HFFc6 (cell line): ENCODE results near the gene CDHR1. TPM values are rescaled to one million over a fixed set of nuclear protein-coding genes. Genes with fewer than 3 reads are reported as not detected.
A peak's percentile ranks its signal among the peaks of the same experiment; 100 is the strongest.
"Not testable (repeated sequence)": the region's sequence is repeated elsewhere in the genome, so short reads cannot be mapped to it uniquely, and the experiment has no call there.

Experiments used
- DNase-seq: peaks from one replicate; pipeline ENCODE4 v3.0.0-alpha.2; 2018
- H3K27ac Mint-ChIP-seq: 2 replicates; pipeline ENCODE4 v1.8.0; 2020; ENCODE audit warnings: mild to moderate bottlenecking, mixed read lengths
- H3K27me3 Mint-ChIP-seq: 2 replicates; pipeline ENCODE4 v1.8.0; 2021; ENCODE audit warnings: mild to moderate bottlenecking, moderate library complexity, mixed read lengths; ENCODE audit not compliant: insufficient read depth
- H3K36me3 Mint-ChIP-seq: 2 replicates; pipeline ENCODE4 v1.8.0; 2021; ENCODE audit warnings: low read depth, mixed read lengths
- H3K4me1 Mint-ChIP-seq: 2 replicates; pipeline ENCODE4 v1.8.0; 2020; ENCODE audit warnings: low read depth, mixed read lengths
- H3K4me3 Mint-ChIP-seq: 2 replicates; pipeline ENCODE4 v1.8.0; 2020; ENCODE audit warnings: mild to moderate bottlenecking, moderate library complexity, mixed read lengths
- H3K9me3 Mint-ChIP-seq: 2 replicates; pipeline ENCODE4 v1.8.0; 2020; ENCODE audit warnings: mild to moderate bottlenecking, mixed read lengths
- CTCF ChIP-seq: fragments of 200-600 bp; sonication (generic); IDR thresholded peaks from 2 replicates; pipeline ENCODE4 v1.5.0; 2021; ENCODE audit warnings: antibody characterized with exemption, mild to moderate bottlenecking
- total RNA-seq, 6 experiments: library from RNA; stranded (reverse); fragmentation: NEBNext Ultra II Directional; extraction: Animal tissue kit (Norgen Biotek cat#: 25700); gene quantifications; 2 replicates in 1 of 6; 3 replicates in 5 of 6; pipeline ENCODE4 v1.2.3, GENCODE V29; 2021

Gene CDHR1
- total RNA-seq, 6 experiments from 2014 or later = not detected

- DNase-seq = no peak
- Mint-ChIP-seq H3K36me3 (no peaks in the 10 kb centered on the region), H3K27ac (no peak overlapping the region), H3K27me3 (peaks cover 10% of the 10 kb centered on the region), H3K4me3 (no peak overlapping the region), H3K9me3 (no peaks in the 10 kb centered on the region), H3K4me1 (no peaks in the 10 kb centered on the region)
- peak; percentile 39; the same call in 1 of the 2 replicates for TF ChIP-seq CTCF
These were observed 33.5 kb upstream of the CDHR1 start for GRCh38 chr10:84160663-84161362.

GRCh38 chr10:84163996-84164395 is 30.3 kb upstream of the CDHR1 start:
- no peaks in the 10 kb centered on the region for H3K9me3 Mint-ChIP-seq
- no peaks in the 10 kb centered on the region for H3K36me3 Mint-ChIP-seq
- H3K4me1 Mint-ChIP-seq = no peaks in the 10 kb centered on the region
- H3K27me3 Mint-ChIP-seq = peaks cover 11% of the 10 kb centered on the region; the same call in 1 of the 2 replicates
- H3K4me3 Mint-ChIP-seq = no peak overlapping the region
- TF ChIP-seq CTCF = no peak
- no peak for DNase-seq
- H3K27ac Mint-ChIP-seq = no peak overlapping the region

GRCh38 chr10:84164442-84164841 is 29.9 kb upstream of the CDHR1 start:
- no peak for TF ChIP-seq CTCF
- no peak overlapping the region for H3K27ac Mint-ChIP-seq
- no peaks in the 10 kb centered on the region for H3K36me3 Mint-ChIP-seq
- no peaks in the 10 kb centered on the region for H3K9me3 Mint-ChIP-seq
- DNase-seq = no peak
- H3K27me3 Mint-ChIP-seq = peaks cover 11% of the 10 kb centered on the region; the same call in 1 of the 2 replicates
- H3K4me3 Mint-ChIP-seq = no peak overlapping the region
- no peaks in the 10 kb centered on the region for H3K4me1 Mint-ChIP-seq

DNA sequence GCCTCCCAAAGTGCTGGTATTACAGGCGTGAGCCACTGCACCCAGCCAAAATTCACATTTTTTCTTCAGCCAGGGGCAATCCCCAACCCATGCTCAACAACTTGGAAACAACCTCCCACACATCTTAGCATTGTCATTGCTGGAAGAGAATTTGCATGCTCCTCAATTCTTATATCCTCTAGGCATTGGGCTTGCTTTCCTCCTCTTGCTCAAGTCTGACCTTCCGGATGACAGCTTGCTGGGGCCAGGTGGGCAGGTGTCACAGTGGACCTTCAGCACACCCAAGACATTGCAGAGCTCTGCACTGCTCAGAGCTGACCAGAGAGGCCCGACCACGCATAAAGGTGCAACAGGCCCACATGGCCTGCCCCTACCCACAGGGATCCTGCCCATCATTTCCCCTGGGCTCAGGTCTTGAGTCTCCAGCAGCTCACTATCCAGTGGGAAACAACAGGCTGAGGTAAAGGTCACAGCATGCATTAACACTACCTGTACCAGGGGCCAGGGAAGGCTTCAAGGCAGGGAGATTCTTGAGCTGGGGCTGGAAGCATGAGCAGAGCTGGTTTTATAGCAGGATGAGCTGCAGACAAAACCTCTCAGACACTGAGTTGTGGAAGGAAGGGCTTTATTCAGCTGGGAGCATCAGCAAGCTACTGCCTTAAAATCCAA is 27.6 kb upstream of the CDHR1 start:
- TF ChIP-seq CTCF = no peak
- H3K4me3 Mint-ChIP-seq = no peak overlapping the region
- H3K9me3 Mint-ChIP-seq = no peaks in the 10 kb centered on the region
- no peaks in the 10 kb centered on the region for H3K36me3 Mint-ChIP-seq
- H3K27ac Mint-ChIP-seq = no peak overlapping the region
- no peaks in the 10 kb centered on the region for H3K4me1 Mint-ChIP-seq
- peaks cover 11% of the 10 kb centered on the region; the same call in 1 of the 2 replicates for H3K27me3 Mint-ChIP-seq
- DNase-seq = no peak

DNA sequence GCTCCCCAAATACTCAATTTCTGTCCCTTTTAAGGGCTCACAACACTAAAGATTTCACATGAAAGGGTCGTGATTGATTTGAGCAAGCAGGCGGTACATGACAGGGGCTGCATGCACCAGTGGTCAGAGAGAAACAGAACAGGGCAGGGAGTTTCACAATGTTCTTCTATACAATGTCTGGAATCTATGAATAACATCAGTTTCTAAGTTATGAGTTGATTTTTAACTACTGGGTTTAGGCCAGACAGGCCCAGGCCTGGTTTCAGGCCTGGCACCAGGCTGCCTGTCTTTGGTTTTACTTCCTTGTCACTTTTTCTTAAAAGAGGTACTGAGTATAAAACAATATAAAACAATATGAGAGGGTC is 27.1 kb upstream of the CDHR1 start:
- not testable (repeated sequence) for H3K4me3 Mint-ChIP-seq, H3K36me3 Mint-ChIP-seq, H3K27ac Mint-ChIP-seq, H3K4me1 Mint-ChIP-seq, H3K9me3 Mint-ChIP-seq, DNase-seq
- peaks cover 13% of the 10 kb centered on the region for H3K27me3 Mint-ChIP-seq

- H3K27ac Mint-ChIP-seq, H3K4me3 Mint-ChIP-seq, H3K36me3 Mint-ChIP-seq, DNase-seq, H3K9me3 Mint-ChIP-seq, H3K4me1 Mint-ChIP-seq, H3K27me3 Mint-ChIP-seq: not testable (repeated sequence)
These were observed 26.0 kb upstream of the CDHR1 start for GRCh38 chr10:84168382-84168781.

DNA sequence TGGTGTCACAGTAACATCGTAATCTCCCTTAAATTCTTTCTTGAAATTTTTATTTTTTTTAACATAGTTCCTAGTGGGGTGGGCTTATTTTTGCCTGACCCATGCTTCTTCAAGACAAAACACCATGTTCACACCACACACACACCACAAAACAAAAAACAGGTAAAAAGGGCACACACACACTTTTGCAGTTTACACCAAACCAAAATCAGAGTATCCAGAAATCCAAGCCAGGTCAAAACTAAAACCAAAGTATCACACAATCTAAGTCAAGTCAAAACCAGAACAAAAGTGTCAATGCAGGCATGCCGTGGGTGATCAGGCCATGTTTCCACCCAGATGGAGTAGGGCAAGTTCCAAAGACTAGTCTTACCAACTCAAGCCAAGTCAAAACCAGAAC is 23.1 kb upstream of the CDHR1 start:
- H3K9me3 Mint-ChIP-seq, H3K4me3 Mint-ChIP-seq, DNase-seq, H3K4me1 Mint-ChIP-seq, H3K36me3 Mint-ChIP-seq, H3K27ac Mint-ChIP-seq, H3K27me3 Mint-ChIP-seq: not testable (repeated sequence)

DNA sequence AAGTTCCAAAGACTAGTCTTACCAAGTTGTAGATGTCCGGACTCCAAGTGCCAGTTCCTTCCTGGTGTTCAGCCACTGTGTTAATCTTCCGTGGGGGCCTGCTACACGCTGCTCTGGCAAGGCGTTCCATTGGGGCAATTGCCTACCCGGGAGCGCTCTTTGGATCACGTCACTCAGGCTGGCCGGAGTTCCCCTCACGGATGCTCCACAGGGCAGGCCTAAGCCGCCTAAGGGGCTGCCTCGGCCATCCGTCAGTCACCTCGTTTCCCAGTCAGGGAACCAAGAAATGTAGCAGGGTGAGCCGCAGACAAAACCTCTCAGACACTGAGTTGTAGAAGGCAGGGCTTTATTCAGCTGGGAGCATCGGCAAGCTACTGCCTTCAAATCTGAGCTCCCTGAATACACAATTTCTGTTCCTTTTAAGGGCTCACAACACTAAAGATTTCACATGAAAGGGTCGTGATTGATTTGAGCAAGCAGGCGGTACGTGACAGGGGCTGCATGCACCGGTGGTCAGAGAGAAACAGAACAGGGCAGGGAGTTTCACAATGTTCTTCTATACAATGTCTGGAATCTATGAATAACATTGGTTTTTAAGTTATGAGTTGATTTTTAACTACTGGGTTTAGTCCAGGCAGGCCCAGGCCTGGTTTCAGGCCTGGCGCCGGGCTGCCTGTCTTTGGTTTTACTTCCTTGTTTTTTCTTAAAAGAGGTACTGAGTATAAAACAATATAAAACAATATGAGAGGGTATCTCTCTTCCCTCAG is 22.5 kb upstream of the CDHR1 start:
- not testable (repeated sequence) for H3K27me3 Mint-ChIP-seq, H3K4me1 Mint-ChIP-seq, H3K4me3 Mint-ChIP-seq, H3K36me3 Mint-ChIP-seq, H3K9me3 Mint-ChIP-seq, H3K27ac Mint-ChIP-seq, DNase-seq
